ENCODE measurements around the gene LTA.

LTA gene

DNA sequence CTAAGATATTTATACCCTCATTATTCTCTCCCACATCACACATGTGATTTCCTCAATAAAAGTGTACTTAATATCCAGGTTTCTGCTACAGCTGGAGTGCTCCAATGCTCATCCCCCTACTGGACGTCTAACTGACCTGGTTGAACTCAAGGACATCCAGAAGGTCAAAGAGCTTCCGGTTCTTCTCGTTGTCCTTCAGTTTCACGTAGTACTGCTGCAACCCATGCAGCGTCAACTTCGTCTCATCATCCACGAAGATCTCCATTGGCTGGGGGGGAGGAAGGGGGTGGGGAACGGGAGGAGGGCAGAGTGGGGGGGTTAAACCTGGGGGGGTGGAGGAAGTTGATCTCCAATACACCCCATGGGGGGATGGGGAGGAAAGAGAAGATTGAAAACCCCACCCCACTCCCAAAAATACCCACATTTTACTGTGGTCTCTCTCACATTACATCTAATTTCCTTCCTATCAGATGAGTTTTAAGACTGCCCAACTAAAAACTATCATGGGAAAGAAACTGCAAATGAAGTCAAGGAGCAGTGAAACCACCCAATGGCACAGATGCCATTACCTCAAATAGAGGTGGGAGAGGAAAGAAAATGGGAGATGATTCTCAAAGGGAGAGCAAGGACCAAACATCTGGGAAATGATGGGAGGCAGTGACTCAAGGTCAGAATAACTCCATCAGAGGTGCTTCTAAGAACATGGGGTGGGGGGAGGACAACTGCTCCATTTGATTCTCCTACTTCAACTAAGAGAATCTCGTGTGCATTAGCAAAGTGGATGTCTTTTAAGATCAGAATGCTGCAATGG is 39.2 kb upstream of the LTA start:
- peaks cover 55 to 71% of the 10 kb centered on the region in 2 donors for H3K36me3 ChIP-seq (ENCODE audit: control insufficient read depth in 2 of 2, insufficient read depth in 2 of 2, low read length in 2 of 2)
- H3K9me3 ChIP-seq (ENCODE audit: control insufficient read depth in 2 of 2, low read length in 2 of 2), result no peaks in the 10 kb centered on the region
- peaks cover 1% of the 10 kb centered on the region for H3K4me1 ChIP-seq (ENCODE audit: control insufficient read depth, insufficient read depth, low read length)
- H3K9ac ChIP-seq (ENCODE audit: low read length in 2 of 2), result no peak overlapping the region
- H3K27ac ChIP-seq (ENCODE audit: low read length), result no peak overlapping the region
- H3K4me3 ChIP-seq (ENCODE audit: low read length in 2 of 2), result no peak overlapping the region
- no peaks in the 10 kb centered on the region for H3K27me3 ChIP-seq (ENCODE audit: control insufficient read depth in 1 of 2, insufficient read depth in 2 of 2, low read length in 2 of 2)

DNA sequence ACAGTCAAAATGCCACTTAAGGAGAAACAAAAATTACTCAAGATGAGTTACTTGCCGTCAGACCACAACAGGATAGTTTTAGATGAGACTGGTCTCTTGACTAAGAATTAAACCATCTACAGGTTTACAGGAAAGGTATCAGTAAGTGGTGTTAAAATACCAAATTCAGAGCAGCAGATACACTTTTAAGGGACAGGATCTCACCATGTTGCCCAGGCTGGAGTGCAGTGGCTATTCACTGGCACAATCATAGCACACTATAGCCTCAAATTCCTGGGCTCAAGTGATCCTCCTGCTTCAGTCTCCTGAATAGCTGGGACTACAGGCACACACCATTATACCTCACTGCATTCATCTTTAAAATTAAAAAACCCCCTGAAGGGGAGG is 38.6 kb upstream of the LTA start:
- H3K4me3 ChIP-seq (ENCODE audit: low read length in 2 of 2), result no peak overlapping the region
- H3K9me3 ChIP-seq (ENCODE audit: control insufficient read depth in 2 of 2, low read length in 2 of 2), result no peaks in the 10 kb centered on the region
- H3K4me1 ChIP-seq (ENCODE audit: control insufficient read depth, insufficient read depth, low read length), result peaks cover 5% of the 10 kb centered on the region
- no peaks in the 10 kb centered on the region for H3K27me3 ChIP-seq (ENCODE audit: control insufficient read depth in 1 of 2, insufficient read depth in 2 of 2, low read length in 2 of 2)
- H3K27ac ChIP-seq (ENCODE audit: low read length), result no peak overlapping the region
- peaks cover 60 to 72% of the 10 kb centered on the region in 2 donors for H3K36me3 ChIP-seq (ENCODE audit: control insufficient read depth in 2 of 2, insufficient read depth in 2 of 2, low read length in 2 of 2)
- H3K9ac ChIP-seq (ENCODE audit: low read length in 2 of 2), result no peak overlapping the region

DNA sequence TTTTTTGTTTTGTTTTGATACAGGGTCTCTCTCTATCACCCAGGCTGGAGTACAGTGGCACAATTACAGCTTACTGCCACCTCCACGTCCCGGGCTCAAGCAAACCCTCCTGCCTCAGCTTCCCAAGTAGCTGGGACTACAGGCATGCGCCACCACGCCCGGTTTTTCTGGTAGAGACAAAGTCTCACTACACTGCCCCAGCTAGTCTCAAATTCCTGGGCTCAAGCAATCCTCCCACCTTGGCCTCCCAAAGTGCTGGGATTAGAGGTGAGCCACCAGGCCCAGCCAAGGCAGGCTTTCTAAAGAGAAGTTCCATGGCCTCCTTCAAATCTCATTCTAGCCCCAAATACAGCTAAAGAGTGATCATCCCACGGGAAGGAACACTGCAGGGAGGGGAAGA is 38.1 kb upstream of the LTA start:
- H3K36me3 ChIP-seq (ENCODE audit: control insufficient read depth in 2 of 2, insufficient read depth in 2 of 2, low read length in 2 of 2), result peaks cover 66 to 78% of the 10 kb centered on the region in 2 donors
- H3K27ac ChIP-seq (ENCODE audit: low read length), result no peak overlapping the region
- H3K9me3 ChIP-seq (ENCODE audit: control insufficient read depth in 2 of 2, low read length in 2 of 2), result no peaks in the 10 kb centered on the region
- H3K4me3 ChIP-seq (ENCODE audit: low read length in 2 of 2), result no peak overlapping the region
- no peak overlapping the region for H3K9ac ChIP-seq (ENCODE audit: low read length in 2 of 2)
- peaks cover 10% of the 10 kb centered on the region for H3K4me1 ChIP-seq (ENCODE audit: control insufficient read depth, insufficient read depth, low read length)
- no peaks in the 10 kb centered on the region for H3K27me3 ChIP-seq (ENCODE audit: control insufficient read depth in 1 of 2, insufficient read depth in 2 of 2, low read length in 2 of 2)

DNA sequence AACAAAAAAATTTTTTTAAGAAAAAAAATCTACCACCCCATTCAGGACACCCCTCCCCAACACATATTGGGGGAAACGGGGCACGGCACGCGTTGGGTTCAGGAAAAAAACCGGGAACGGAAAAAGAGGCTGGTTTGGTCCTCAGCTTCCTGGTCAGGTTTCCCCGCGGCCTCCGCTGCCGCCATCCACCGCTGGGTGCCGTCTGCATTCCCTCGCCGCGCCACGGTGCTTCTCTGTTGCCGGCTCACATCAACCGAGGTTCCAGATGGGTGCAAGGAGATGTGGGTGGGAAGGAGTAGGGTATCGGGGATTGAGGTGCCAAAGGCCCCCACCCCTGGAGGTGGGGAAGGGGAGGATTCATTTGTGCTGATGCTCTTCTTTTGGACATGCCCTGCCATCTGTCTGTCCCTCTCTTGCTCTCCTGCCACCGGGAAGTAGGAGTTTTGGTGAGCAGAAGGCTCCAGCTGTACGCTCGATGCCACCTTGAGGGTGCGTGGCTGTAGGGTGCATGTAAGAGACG is 37.5 kb upstream of the LTA start:
- no peak overlapping the region for H3K4me3 ChIP-seq (ENCODE audit: low read length in 2 of 2)
- no peaks in the 10 kb centered on the region for H3K9me3 ChIP-seq (ENCODE audit: control insufficient read depth in 2 of 2, low read length in 2 of 2)
- peaks cover 16% of the 10 kb centered on the region for H3K4me1 ChIP-seq (ENCODE audit: control insufficient read depth, insufficient read depth, low read length)
- H3K27ac ChIP-seq (ENCODE audit: low read length), result no peak overlapping the region
- H3K9ac ChIP-seq (ENCODE audit: low read length in 2 of 2), result no peak overlapping the region
- peaks cover 70 to 82% of the 10 kb centered on the region in 2 donors for H3K36me3 ChIP-seq (ENCODE audit: control insufficient read depth in 2 of 2, insufficient read depth in 2 of 2, low read length in 2 of 2)
- H3K27me3 ChIP-seq (ENCODE audit: control insufficient read depth in 1 of 2, insufficient read depth in 2 of 2, low read length in 2 of 2), result no peaks in the 10 kb centered on the region

DNA sequence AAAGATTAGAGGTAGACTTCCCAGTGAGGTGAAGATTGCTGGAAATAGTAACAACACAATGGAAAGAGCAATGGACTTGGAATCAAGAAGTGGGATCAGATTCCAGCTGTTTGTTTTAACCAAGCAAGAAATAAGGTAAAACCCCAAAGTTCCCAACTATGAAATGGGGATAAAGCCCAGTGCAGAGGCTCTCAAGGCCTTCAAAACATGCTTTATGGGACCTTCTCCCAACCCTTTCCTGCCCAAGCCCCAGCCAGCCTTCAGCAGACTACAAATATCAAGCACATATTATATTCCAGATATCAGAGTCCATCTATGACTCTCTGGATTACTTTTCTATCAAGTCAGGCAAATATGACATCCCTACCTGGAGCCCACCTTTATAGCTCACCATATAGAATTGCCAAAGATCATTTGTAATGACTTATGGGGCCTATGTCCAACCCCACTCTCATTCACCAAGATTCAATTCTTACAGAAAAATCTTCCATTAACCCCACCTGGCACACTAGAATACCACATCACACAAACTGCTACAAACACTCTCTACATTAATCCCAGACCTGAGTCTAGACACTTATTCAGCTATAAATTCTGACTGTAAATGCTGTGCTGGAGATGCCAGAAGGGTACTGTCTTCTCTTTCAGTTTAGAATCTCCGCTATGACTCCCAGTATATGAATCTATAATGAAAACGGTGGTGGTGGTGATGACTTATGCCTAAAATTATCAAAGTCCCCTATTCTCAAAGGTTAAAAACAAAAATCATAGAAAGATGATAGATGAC is 36.4 kb upstream of the LTA start:
- H3K9me3 ChIP-seq (ENCODE audit: control insufficient read depth in 2 of 2, low read length in 2 of 2), result no peaks in the 10 kb centered on the region
- H3K27me3 ChIP-seq (ENCODE audit: control insufficient read depth in 1 of 2, insufficient read depth in 2 of 2, low read length in 2 of 2), result no peaks in the 10 kb centered on the region
- H3K4me3 ChIP-seq (ENCODE audit: low read length in 2 of 2), result no peak overlapping the region
- H3K27ac ChIP-seq (ENCODE audit: low read length), result no peak overlapping the region
- H3K9ac ChIP-seq (ENCODE audit: low read length in 2 of 2), result no peak overlapping the region
- H3K36me3 ChIP-seq (ENCODE audit: control insufficient read depth in 2 of 2, insufficient read depth in 2 of 2, low read length in 2 of 2), result peaks cover 65 to 73% of the 10 kb centered on the region in 2 donors
- peaks cover 28% of the 10 kb centered on the region for H3K4me1 ChIP-seq (ENCODE audit: control insufficient read depth, insufficient read depth, low read length)

DNA sequence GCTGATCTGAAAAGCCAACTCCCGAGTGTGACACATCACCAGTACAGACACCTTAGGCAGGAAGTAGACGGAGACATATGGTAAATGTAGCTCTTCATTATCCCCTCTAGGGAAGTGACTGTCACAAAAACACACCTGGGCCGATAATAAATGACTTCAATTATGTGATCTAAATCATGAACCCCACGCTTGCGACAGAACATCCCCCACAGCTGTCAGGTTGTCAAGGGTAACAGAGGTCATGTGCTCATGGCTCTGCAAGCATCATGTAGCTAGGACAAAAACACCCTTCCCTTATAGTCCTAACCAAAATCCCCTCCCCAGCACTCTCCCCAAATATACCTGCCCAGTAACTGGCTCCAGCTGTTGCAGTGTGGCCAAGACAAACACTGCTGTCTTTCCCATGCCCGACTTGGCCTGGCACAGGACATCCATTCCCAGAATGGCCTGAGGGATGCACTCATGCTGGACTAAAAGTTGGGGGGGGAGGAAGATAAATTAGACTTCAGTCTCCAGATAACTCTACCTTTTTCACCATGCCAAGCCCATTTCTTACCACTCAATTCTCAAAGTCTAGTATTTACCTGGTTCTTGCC is 33.2 kb upstream of the LTA start:
- Histone ChIP-seq H3K9me3 (ENCODE audit: control insufficient read depth in 2 of 2, low read length in 2 of 2) (no peaks in the 10 kb centered on the region), H3K27me3 (ENCODE audit: control insufficient read depth in 1 of 2, insufficient read depth in 2 of 2, low read length in 2 of 2) (no peaks in the 10 kb centered on the region), H3K9ac (ENCODE audit: low read length in 2 of 2) (peak overlapping the region; percentile 30 to 98), H3K36me3 (ENCODE audit: control insufficient read depth in 2 of 2, insufficient read depth in 2 of 2, low read length in 2 of 2) (peaks cover 44 to 47% of the 10 kb centered on the region in 2 donors), H3K27ac (ENCODE audit: low read length) (no peak overlapping the region), H3K4me1 (ENCODE audit: control insufficient read depth, insufficient read depth, low read length) (peaks cover 39% of the 10 kb centered on the region), H3K4me3 (ENCODE audit: low read length in 2 of 2) (no peak overlapping the region)

DNA sequence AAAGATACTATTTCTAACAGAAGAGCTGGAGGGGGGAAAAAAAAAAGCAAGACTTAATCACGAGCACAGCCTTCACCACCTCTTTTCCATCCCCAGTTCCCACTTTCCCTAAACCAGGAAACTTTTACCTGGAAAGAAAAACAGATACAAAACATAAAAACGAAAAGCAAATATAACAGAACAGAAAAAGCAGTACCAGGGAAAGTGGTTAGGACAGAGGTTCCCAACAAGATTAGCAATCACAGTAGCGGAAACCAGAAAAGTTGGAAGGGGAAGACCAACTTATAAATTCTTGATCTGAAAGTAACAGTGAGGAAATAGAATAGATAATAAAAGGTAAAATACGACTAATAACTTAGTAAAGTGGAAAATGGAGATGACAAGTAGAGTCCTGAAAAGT is 31.4 kb upstream of the LTA start:
- H3K9me3 ChIP-seq (ENCODE audit: control insufficient read depth in 2 of 2, low read length in 2 of 2), result no peaks in the 10 kb centered on the region
- peaks cover 39% of the 10 kb centered on the region for H3K4me1 ChIP-seq (ENCODE audit: control insufficient read depth, insufficient read depth, low read length)
- peak overlapping the region; percentile 97 to 98 for H3K9ac ChIP-seq (ENCODE audit: low read length in 2 of 2)
- no peaks in the 10 kb centered on the region for H3K27me3 ChIP-seq (ENCODE audit: control insufficient read depth in 1 of 2, insufficient read depth in 2 of 2, low read length in 2 of 2)
- peak overlapping the region; percentile 99 for H3K27ac ChIP-seq (ENCODE audit: low read length)
- H3K4me3 ChIP-seq (ENCODE audit: low read length in 2 of 2), result peak overlapping the region; percentile 95 to 100
- peaks cover 28 to 30% of the 10 kb centered on the region in 2 donors for H3K36me3 ChIP-seq (ENCODE audit: control insufficient read depth in 2 of 2, insufficient read depth in 2 of 2, low read length in 2 of 2)

DNA sequence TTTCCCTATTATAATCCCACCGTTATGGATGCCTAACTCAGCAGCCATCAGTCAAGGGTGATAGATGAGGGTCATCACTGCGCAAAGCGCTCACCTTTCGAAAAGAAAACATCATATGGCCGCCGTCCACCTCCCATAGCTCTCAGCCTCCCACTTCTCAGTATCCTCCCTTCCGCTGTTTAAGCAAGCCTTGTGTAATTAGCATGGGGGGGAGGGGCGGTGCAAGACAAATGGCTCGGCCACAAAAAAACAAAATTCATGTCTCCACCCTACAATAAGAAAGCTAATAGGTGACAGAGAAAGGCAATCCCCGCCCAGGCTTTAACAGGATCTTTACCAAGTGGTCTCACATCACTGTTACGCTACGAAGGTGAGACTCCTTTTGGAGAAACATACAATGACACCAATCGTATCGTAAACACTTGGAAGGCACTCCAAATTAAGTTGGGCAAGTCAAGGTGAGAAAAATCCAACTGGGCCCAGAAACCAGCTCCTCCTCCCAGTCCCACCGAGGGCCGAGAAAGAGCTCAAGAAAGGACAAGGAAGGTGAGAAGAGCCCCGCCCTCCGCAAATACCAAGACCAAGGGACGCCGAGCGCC is 30.9 kb upstream of the LTA start:
- peaks cover 23 to 25% of the 10 kb centered on the region in 2 donors for H3K36me3 ChIP-seq (ENCODE audit: control insufficient read depth in 2 of 2, insufficient read depth in 2 of 2, low read length in 2 of 2)
- H3K9ac ChIP-seq (ENCODE audit: low read length in 2 of 2), result peak overlapping the region; percentile 97 to 98
- peaks cover 43% of the 10 kb centered on the region for H3K4me1 ChIP-seq (ENCODE audit: control insufficient read depth, insufficient read depth, low read length)
- H3K9me3 ChIP-seq (ENCODE audit: control insufficient read depth in 2 of 2, low read length in 2 of 2), result no peaks in the 10 kb centered on the region
- H3K27ac ChIP-seq (ENCODE audit: low read length), result peak overlapping the region; percentile 99
- peak overlapping the region; percentile 95 to 100 for H3K4me3 ChIP-seq (ENCODE audit: low read length in 2 of 2)
- H3K27me3 ChIP-seq (ENCODE audit: control insufficient read depth in 1 of 2, insufficient read depth in 2 of 2, low read length in 2 of 2), result no peaks in the 10 kb centered on the region

DNA sequence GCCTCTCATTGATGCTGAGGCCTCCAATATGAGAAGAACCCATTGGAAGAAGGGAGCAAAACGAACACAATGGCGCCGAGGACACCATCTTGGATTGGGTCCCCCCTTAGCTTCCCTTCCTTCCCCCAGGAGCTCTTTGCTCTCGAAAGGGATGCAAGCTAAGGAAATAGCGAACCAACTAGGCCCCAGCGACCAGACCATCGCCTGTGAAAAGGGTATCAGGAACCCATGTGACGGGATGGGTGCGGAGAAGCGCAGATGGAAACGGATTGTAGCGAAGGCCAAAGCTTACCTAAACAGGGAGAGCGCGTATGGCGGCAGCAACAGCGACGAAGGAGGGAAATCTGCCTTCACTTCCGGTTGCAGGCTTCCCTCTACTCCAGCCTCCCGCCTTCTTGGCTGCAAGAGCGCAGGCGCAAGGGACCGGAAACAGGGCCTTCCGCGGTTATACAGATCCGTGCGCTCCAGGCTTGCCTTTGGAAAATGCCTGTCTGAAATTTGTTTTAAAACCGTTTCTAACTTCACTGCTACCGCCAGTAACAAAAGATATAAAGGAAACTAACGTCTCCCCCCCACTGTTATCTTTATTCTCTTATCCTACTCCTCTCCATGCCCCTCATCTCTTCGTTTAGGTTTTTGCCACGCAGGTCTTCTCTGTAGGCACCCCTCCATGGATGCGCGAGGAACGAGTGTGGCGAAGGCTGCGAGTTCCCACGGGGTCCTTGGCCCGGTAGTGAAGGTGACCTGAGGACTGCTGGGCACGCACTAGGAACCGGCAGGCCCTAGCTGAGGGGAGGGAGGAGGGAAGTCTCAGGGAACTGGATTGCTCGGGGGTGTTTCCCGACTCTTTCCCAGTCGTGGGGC is 30.2 kb upstream of the LTA start, which contains the start of gene DDX39B:
DDX39B (minus strand) TSS at position 346 of the 864 bp plus-strand sequence. CDS start 1,471 bp downstream, outside the sequence.
- peaks cover 17 to 20% of the 10 kb centered on the region in 2 donors for H3K36me3 ChIP-seq (ENCODE audit: control insufficient read depth in 2 of 2, insufficient read depth in 2 of 2, low read length in 2 of 2)
- peak within 1 kb of the TSS; percentile 95 to 100 for H3K4me3 ChIP-seq (ENCODE audit: low read length in 2 of 2)
- peak within 1 kb of the TSS; percentile 97 to 98 for H3K9ac ChIP-seq (ENCODE audit: low read length in 2 of 2)
- no peaks in the 10 kb centered on the region for H3K9me3 ChIP-seq (ENCODE audit: control insufficient read depth in 2 of 2, low read length in 2 of 2)
- H3K4me1 ChIP-seq (ENCODE audit: control insufficient read depth, insufficient read depth, low read length), result peaks cover 50% of the 10 kb centered on the region
- no peaks in the 10 kb centered on the region for H3K27me3 ChIP-seq (ENCODE audit: control insufficient read depth in 1 of 2, insufficient read depth in 2 of 2, low read length in 2 of 2)
- H3K27ac ChIP-seq (ENCODE audit: low read length), result peak within 1 kb of the TSS; percentile 99
